ENCODE results near the gene ZNF521.

The ZNF521 gene

DNA sequence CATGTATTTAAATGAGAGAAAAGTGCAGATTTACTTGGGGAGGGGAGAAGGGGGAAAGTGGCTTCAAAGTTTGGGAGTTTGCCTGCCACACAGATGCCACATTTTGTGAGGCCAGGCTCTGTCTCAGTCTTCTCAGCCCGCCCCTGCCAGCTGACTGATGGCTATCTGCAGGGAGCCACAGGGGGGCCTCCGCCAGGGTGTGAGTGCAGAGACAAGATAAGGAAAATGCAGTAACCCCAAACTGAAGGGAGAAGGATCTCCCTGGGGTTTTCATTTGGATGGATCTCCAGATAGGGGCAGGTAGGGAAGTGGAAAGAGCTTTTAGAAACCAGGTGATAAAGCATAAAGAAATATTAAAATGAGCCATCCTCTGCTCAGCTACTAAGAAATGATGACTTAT, 128.8 kb downstream of the ZNF521 start:
- DNase-seq: no peak

DNA sequence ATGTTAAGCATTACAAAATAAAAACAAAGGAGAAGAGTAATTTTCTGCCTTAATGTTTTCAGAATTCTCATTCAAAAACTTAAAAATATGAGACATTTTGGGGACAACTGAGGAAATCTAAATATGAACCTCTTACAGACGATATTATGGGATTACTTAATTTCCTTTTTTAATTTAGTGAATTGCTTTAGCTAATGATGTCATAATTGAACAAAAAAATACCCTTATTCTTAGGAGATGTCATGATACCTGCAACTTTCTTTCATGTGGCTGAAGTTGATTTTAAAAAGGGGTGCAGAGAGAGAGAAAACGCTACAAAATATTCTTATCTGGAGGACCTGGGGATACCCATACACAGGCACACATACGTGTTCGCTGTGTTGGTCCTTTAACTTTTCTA, 129.3 kb downstream of the ZNF521 start:
- no peak for DNase-seq

- no peak for DNase-seq
These were observed 141.3 kb downstream of the ZNF521 start for GRCh38 chr18:25210622-25211021.

DNA sequence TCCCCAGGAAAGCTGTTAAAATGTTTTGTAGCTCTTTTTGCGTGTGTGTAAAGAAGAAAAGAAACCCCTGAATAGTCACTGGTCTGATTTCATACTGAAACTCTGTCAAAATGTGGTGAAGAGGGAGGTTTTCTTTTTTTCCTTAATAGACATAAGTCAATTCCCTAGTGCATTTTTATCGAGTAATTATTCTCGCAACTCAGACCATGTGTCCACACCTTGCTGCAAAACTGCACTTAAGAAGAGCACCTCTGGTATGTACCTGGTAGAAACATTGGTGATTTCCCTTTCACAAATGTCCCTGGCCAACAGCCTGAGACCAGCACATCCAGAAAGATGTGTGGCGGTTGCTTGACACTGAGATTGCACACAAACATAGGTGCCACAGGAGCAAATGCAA, 159.9 kb downstream of the ZNF521 start:
- no peak for DNase-seq

- no peak for DNase-seq
These were observed 161.5 kb downstream of the ZNF521 start for GRCh38 chr18:25190472-25190871.

- no peak for DNase-seq
These were observed 162.4 kb downstream of the ZNF521 start for GRCh38 chr18:25189391-25190185.

DNA sequence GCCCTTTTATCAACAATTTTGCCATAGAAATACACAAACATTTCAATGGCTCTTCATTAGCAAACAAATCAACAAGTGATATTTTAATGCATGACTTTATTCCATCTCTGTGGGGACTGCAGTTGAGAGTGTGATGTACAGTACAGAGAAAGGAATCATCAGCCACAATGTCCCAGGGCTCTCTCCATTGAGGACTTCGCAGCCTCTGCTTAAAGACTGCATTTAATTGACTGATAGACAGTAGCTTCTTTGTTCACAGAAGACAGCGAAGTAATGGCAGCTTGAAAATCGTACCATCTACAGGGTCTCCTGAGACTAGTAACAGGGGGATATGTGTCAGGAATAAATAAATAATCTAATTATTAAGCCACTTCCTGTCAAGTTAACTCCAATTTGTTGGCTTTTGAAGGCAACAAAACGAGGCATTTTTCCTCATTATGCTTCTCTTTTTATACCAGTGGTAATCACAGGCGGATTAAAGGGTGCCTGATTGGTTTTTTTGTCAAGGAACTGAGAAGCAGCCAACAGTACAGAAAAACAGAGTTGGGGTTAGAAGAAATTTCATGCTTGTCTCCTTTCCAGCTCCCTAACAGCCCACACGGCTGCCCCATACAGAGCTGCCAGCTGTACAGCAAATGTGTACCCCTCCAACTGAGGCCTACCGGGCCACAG, 164.3 kb downstream of the ZNF521 start:
- no peak for DNase-seq

DNA sequence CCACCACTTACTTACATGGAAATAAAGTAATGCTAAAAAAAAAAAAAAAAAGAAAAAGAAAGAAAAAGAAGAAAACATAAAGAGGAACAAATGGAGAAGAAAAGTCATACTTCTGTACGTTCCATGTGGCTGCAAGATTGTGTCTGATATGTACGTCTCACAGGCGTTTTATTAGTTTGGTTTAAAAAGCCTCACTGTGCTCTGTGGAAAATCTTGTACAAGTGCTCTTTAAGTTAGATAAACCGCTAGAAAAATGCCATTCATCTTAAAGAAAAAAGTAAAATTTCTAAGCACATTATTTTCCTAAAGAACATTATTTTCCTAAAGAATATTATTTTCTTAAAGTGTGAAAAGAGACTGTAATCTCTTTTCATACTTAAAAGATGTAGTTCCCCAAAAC, 165.1 kb downstream of the ZNF521 start:
- DNase-seq: no peak

- DNase-seq: no peak
These were observed 170.0 kb downstream of the ZNF521 start for GRCh38 chr18:25181993-25182392.

DNA sequence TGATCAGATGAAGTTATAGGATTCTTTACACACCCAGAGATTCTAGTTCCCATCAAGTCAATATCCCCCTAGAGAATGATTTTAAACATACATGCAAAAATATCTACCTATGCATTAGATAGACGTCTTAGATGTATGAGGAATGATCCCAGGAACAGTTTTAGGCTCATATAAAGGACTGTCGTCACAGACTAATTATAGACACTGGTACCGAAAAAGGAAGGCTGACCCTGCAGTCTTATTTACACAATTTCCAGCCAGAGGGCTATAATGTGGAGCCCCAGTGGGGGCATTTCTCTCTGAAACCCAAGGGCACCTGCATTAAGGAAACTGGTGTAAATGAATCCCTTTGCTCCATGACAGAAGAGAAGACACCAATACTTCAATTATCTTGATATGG, 170.4 kb downstream of the ZNF521 start:
- DNase-seq: no peak

DNA sequence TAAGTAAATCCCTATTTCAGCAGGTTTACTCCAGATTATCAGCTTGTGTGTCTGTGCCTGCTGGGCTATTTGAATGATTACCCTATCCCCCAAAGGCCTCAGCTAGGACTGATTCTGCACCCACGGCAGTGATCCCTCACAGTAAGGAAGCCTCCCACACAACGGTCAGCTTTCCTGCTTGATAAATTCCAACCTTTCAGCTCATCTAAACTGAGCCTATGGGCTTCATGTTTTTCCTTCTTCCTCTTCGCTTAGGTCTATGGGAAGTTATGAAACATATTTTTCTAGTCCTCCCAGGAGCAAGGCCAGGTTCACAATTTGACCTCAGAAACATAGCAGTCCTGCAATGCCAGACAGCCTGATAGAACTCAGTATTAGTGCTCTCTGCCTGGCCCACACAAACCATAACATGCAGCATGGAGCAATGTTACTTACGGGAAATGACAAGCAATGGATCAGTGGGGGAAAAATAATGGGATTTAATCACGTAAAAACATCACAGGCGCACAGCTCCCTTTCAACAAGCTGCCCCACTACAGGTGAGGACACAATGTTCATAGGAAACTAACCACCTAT, 170.9 kb downstream of the ZNF521 start:
- DNase-seq: no peak

DNA sequence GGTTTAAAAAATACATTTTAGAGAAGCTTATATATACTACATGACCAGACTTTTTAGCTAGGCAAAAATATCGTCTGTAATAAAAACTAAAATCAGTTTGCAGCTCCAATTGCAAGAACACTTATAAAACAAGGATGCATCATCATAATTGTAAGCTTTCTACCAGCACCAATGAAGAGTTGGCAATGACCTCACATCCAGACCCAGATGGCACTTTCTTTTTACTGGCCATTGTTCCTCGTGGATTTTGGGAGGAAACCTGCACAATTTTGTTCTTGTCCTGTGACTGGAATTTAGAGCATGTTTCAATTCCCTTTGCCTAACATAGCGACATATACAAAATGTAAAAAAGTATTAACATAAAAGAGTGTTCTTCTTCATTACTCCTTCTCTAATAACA, 174.3 kb downstream of the ZNF521 start:
- no peak for DNase-seq

DNA sequence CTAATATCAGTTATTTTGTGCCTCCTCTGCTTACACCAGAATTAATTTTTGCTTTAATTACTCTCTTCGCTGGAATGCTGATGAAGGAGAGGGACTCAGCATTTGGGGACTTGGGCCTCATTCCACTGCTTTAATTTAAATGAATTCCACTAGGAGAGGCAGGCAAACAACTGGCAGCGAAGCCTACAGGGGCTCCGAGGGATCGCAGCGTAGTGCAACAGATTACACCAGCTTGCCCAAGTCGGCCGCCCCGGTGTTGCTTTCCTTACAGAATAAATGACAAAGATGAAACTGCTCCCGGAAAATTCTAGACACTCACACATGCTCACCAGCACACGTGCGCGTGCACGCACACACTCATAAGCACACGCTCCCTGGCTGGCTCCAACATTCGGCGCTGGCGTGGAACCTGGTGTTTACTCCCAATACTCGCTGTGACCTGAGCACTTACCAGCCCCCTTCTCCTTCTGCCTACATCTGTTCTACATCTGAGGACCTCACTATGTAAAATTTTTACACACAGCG, 175.4 kb downstream of the ZNF521 start:
- DNase-seq: no peak

DNA sequence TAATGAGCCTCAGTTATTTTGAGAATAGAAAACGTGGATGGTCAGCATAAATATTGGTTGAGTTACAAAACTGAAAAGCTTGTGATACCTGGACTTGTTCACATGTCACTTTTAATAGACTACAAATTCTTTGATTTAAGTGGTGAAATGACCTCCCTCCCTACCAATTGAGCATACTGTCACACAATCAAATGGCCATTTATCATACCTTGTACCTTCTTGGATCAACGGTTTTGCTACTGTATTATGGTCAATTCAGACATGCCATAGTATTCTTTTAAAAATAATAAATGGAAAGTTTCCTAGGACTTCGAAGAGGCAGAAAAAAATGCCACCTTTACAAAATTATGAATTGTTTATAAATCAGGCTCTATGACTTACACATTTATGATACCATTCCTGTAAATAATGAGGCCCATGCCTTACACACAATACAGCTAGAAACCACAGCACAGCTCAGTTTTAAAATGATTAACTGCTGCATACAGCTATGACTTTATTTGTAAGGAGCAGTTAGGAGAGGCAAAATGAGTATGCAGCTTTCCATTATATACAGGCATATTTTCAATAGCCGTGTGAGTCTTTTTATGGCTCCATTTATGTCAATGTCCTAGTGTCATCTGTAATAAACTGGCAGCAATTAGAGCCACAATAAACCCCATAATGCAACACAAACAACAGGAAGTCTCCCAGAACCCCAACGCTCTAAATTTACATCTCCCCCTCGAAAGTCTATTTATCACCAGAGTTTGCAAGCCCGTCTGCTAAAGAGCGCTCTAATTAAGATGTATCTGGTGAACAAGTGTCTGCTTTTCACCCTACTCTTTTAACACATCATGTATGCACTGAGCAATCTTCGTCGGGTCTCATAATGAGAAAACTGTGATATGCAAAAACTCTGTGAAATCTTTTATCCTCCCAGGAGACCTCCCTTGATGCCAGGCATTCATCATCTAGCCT, 176.1 kb downstream of the ZNF521 start:
- DNase-seq: no peak

DNA sequence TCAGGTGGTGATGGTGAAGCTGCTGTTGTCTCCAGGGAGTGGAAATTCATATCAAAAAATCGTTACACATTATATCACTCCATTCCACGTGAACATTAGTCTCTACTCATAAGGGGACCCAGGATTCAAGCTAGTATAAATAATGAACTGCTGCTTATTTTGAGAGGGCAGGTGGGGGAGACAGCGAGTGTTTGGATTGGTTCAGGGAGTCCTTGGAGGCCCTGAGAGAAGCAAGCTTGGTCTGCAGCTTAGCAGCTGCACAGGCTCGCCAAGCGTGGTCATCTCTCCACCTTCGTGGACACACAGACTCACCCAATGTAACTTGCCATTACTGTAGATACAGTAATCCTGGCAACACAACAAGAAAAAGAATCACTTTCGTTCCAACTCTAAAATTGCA, 177.6 kb downstream of the ZNF521 start:
- no peak for DNase-seq

- DNase-seq: no peak
These were observed 180.6 kb downstream of the ZNF521 start for GRCh38 chr18:25171334-25171733.

- DNase-seq: no peak
These were observed 181.6 kb downstream of the ZNF521 start for GRCh38 chr18:25170402-25170801.

GRCh38 chr18:25169701-25170100, 182.3 kb downstream of the ZNF521 start:
- DNase-seq: no peak

DNA sequence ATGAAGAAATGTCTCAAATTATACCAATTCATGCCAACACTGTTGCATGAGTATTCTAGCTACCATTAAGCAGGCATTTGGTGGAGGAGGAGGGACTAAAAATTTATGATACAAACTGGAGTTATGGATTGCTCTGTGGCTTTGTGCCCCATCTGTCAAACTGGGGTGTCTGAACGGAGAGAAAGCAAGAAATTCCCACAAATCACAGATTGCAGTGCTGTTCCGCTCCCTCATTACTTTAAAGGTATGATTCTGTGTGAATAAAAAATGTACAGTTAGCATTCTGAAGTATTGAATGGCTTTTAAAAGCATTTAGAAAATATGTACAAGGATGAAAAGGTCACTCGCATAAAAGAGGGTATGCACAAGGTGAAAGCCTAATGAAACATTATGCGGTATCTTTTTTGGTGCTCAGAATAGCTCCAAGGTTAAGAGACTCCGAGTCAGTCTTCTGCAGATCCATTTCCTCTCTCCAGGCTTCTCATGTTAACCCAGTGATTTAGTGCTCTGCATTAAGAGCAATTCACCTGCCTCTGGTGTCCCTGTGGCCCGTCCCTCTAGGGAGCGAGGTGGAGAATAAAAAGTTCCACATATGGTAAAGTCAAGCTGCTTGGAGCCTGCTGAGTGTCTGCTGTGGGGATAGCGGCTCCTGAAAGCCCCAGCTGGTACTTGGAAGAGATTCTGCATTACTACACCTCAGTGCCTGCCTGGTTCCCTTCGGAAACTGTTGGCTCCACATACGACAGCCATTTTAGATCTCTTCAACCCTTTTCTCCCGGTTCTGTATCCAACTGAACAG, 184.2 kb downstream of the ZNF521 start:
- DNase-seq: no peak

DNA sequence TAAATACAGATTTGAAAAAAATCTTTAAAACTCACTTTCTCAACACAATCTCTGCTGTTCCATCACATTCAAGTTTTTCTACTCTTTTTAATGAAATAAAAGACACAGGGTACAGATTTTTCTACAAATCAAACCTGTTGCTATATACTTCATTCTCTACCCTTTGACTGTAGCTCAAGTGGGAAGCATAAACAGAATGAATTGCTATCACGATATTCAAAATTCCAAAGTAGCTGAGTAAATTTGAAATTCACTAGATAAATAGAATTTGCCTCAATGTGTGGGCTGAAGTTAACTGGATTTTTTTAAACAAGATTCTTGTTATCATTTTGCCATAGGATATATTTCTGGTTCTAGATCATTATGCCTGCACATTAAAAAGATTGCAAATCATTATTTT, 185.9 kb downstream of the ZNF521 start:
- DNase-seq: no peak

GRCh38 chr18:25164848-25165811, 186.8 kb downstream of the ZNF521 start:
- peak; percentile 17 for DNase-seq

Data from DMS79 treated with DMSO at 0.1 percent for 48 hours (cell line).